ENCODE results near the gene ITPK1. TPM values are rescaled to one million over a fixed set of nuclear protein-coding genes. Genes with fewer than 3 reads are reported as not detected.

Gene ITPK1
- total RNA-seq, 3 donors from 2014 or later: 49.4 to 59.7 (median 59.1) TPM

DNA sequence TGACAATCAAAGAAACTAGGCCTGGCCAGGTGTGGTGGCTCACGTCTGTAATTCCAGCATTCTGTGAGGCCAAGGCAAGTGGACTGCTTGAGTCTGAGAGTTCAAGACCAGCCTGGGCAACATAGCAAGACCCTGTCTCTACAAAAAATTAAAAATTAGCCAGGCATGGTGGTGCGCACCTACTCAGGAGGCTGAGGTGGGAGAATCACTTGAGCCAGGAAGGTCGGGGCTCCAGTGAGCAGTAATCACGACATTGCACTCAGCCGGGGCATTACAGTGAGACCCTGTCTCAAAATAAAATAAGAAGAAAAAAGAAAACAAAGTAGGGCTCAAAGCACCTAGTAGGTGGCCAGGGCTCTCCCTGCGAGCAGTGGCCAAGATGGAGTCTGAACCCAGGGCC, 113.7 kb downstream of the ITPK1 start:
- no peak overlapping the region for H3K4me3 Mint-ChIP-seq
- H3K27me3 Mint-ChIP-seq (ENCODE audit: low read depth): no peaks in the 10 kb centered on the region
- H3K9me3 Mint-ChIP-seq: no peaks in the 10 kb centered on the region
- H3K36me3 Mint-ChIP-seq (ENCODE audit: insufficient read depth): peaks cover 12% of the 10 kb centered on the region
- ATAC-seq (no peak), DNase-seq (no peak)
- H3K4me1 Mint-ChIP-seq (ENCODE audit: low read depth): peaks cover 5% of the 10 kb centered on the region

DNA sequence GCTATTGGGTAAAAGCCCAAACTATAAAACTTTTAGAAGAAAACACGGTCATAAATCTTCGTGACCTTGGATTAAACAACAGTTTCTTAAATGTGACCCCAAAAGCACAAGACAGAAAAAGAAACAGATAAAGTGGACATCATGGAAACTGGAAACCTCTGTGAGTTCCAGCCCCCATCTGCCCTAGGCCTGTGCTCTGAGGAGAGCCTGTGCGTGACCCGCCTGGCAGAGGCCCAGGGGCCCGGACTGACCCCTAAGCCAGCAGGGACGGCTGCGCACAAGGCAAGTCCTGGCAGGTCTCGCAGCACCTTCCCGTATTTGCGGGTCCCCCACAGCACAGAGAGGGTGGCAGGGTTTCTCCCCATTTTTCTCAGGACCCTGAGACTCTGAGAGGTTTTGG, 116.8 kb downstream of the ITPK1 start:
- no peaks in the 10 kb centered on the region for H3K27me3 Mint-ChIP-seq (ENCODE audit: low read depth)
- no peak overlapping the region for H3K4me3 Mint-ChIP-seq
- no peaks in the 10 kb centered on the region for H3K9me3 Mint-ChIP-seq
- DNase-seq (no peak), ATAC-seq (no peak)
- H3K36me3 Mint-ChIP-seq (ENCODE audit: insufficient read depth): peaks cover 10% of the 10 kb centered on the region
- peaks cover 2% of the 10 kb centered on the region for H3K4me1 Mint-ChIP-seq (ENCODE audit: low read depth)

DNA sequence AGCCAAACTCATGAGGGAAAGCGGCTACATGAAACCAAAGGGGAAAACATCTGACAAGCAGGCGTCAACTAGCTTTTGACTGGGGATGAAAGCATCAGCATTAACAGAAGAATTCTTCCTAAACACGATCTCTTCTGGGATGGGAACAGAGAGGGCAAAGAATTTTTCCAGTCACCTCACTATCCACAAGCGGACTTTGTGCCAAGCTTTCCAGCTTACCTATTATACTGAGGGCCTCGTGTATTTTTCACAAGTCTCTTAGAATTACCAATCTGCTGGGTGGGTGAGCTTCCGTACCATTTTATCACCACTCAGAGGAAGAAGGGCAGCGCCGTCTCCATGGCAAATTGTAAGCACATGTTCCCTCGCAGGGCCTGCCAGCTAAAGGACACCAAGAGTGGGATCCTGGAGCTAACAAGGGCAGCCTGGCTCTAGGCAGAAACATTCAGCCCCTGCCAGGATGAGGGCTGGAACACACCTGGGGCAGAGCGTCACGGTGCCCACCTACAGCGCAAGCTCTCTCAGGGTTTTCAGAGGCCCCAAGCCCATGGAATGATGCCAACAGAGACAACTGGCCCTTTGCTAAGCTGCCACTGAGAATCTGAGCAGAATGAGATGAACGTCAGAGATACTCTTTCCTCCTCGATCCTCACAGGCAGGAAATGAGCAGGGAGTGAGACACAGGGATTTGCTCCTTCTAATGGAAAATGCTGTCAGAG, 118.2 kb downstream of the ITPK1 start:
- Mint-ChIP-seq H3K9me3 (no peaks in the 10 kb centered on the region), H3K36me3 (ENCODE audit: insufficient read depth) (peaks cover 20% of the 10 kb centered on the region), H3K4me1 (ENCODE audit: low read depth) (no peaks in the 10 kb centered on the region), H3K4me3 (no peak overlapping the region), H3K27me3 (ENCODE audit: low read depth) (no peaks in the 10 kb centered on the region)
- no peak for ATAC-seq
- no peak for DNase-seq

- Mint-ChIP-seq H3K9me3 (no peaks in the 10 kb centered on the region), H3K36me3 (ENCODE audit: insufficient read depth) (peaks cover 22% of the 10 kb centered on the region), H3K4me1 (ENCODE audit: low read depth) (no peaks in the 10 kb centered on the region), H3K4me3 (no peak overlapping the region), H3K27me3 (ENCODE audit: low read depth) (no peaks in the 10 kb centered on the region)
- DNase-seq: no peak
- no peak for ATAC-seq
Measured at GRCh38 chr14:92995620-92996019, 120.1 kb downstream of the ITPK1 start.

GRCh38 chr14:92994942-92995341, 120.8 kb downstream of the ITPK1 start:
- H3K9me3 Mint-ChIP-seq: no peaks in the 10 kb centered on the region
- H3K4me1 Mint-ChIP-seq (ENCODE audit: low read depth): no peaks in the 10 kb centered on the region
- ATAC-seq (no peak), DNase-seq (no peak)
- no peak overlapping the region for H3K4me3 Mint-ChIP-seq
- H3K27me3 Mint-ChIP-seq (ENCODE audit: low read depth): no peaks in the 10 kb centered on the region
- peaks cover 26% of the 10 kb centered on the region for H3K36me3 Mint-ChIP-seq (ENCODE audit: insufficient read depth)

GRCh38 chr14:92994131-92994676, 121.5 kb downstream of the ITPK1 start:
- no peak overlapping the region for H3K4me3 Mint-ChIP-seq
- DNase-seq (no peak), ATAC-seq (no peak)
- H3K36me3 Mint-ChIP-seq (ENCODE audit: insufficient read depth): peaks cover 23% of the 10 kb centered on the region
- no peaks in the 10 kb centered on the region for H3K27me3 Mint-ChIP-seq (ENCODE audit: low read depth)
- no peaks in the 10 kb centered on the region for H3K9me3 Mint-ChIP-seq
- no peaks in the 10 kb centered on the region for H3K4me1 Mint-ChIP-seq (ENCODE audit: low read depth)

DNA sequence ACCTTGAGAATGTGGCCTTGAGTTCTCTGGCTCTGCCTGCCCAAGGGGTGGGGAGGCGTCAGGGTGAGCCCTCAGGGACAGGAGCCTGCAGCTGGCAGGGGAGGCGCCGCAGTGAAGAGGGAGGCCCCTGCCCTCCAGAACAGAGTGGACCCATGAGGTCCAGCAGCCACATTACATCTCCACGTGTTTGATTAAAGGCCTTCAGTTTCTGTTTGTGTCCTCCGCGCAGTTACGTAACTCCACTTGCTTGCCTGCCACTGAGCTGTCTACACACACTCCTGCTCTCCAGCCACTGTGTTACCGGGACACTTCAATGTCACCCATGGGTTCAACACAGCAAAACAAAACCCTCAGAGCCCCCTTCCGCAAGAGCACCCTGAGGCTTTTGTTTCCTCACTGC, 122.4 kb downstream of the ITPK1 start:
- Mint-ChIP-seq H3K9me3 (no peaks in the 10 kb centered on the region), H3K4me1 (ENCODE audit: low read depth) (no peaks in the 10 kb centered on the region), H3K4me3 (no peak overlapping the region), H3K27me3 (ENCODE audit: low read depth) (no peaks in the 10 kb centered on the region), H3K36me3 (ENCODE audit: insufficient read depth) (peaks cover 23% of the 10 kb centered on the region)
- no peak for ATAC-seq
- no peak for DNase-seq

DNA sequence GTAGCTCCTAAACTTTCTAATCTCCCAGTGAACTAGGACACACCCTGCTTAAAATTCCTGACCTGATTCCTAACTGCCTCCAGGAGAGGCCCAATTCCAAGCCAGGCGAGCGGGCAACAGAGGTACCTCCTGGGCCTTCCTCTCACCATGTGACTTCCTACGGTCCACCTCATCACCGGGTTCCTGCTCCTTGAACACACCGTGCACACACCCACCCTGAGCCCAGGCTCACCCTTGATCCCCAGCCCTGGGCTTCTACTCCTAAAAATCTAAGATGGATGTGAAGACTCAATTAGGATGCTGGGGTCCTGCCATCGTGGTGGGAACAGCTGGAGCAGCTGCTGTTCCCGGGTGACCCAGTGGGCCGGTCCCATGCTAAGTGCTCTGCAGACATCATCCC, 124.2 kb downstream of the ITPK1 start:
- H3K4me3 Mint-ChIP-seq: no peak overlapping the region
- DNase-seq (no peak), ATAC-seq (no peak)
- no peaks in the 10 kb centered on the region for H3K4me1 Mint-ChIP-seq (ENCODE audit: low read depth)
- H3K9me3 Mint-ChIP-seq: no peaks in the 10 kb centered on the region
- no peaks in the 10 kb centered on the region for H3K27me3 Mint-ChIP-seq (ENCODE audit: low read depth)
- peaks cover 17% of the 10 kb centered on the region for H3K36me3 Mint-ChIP-seq (ENCODE audit: insufficient read depth)

- ATAC-seq (no peak), DNase-seq (no peak)
- Mint-ChIP-seq H3K4me1 (ENCODE audit: low read depth) (peaks cover 1% of the 10 kb centered on the region), H3K27me3 (ENCODE audit: low read depth) (no peaks in the 10 kb centered on the region), H3K9me3 (no peaks in the 10 kb centered on the region), H3K36me3 (ENCODE audit: insufficient read depth) (peaks cover 19% of the 10 kb centered on the region), H3K4me3 (no peak overlapping the region)
Measured at GRCh38 chr14:92990456-92991430, 125.0 kb downstream of the ITPK1 start.

- no peaks in the 10 kb centered on the region for H3K27me3 Mint-ChIP-seq (ENCODE audit: low read depth)
- no peaks in the 10 kb centered on the region for H3K9me3 Mint-ChIP-seq
- H3K4me1 Mint-ChIP-seq (ENCODE audit: low read depth): peaks cover 1% of the 10 kb centered on the region
- no peak overlapping the region for H3K4me3 Mint-ChIP-seq
- H3K36me3 Mint-ChIP-seq (ENCODE audit: insufficient read depth): peaks cover 30% of the 10 kb centered on the region
- ATAC-seq (no peak), DNase-seq (no peak)
Measured at GRCh38 chr14:92988786-92989755, 126.7 kb downstream of the ITPK1 start.

DNA sequence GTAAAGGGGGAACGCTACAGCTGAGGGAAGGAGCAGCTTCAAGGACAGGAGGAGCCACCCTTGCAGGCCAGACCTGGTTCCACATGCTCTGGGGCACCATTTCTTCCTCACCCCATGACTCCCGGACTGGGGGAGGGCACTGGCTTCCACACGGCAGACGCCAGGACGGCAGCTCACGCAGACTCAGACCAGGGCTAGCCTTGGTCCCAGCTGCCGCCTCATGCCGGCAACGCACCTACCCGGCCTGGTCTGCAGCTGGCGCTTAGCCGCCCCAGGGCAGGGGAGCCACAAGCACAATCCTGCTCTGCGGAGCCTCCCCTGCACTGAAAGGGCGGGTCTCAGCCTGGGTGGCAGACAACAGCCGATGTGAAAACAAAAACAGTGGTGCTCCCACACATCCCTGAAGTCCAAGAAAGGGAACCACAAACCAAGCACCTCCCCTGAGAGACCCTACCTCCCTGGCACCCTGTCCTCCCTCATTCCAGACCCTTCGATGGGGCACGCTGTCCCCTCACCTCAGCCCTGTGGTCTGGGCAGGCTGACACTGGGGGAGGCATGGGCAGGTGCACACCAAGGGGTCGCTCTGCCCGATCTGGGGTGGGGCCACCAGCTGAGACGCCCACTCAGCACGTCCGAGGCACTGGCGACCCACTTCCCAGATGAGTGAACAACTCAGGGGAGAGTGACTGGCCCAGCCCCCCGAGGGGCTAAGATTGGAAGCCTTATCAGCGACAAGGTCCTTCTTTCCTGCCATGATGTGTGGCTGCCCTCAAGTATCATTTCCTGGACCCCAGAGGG, 127.8 kb downstream of the ITPK1 start:
- Mint-ChIP-seq H3K9me3 (no peaks in the 10 kb centered on the region), H3K27me3 (ENCODE audit: low read depth) (no peaks in the 10 kb centered on the region), H3K4me3 (no peak overlapping the region), H3K4me1 (ENCODE audit: low read depth) (peaks cover 1% of the 10 kb centered on the region), H3K36me3 (ENCODE audit: insufficient read depth) (peaks cover 33% of the 10 kb centered on the region)
- ATAC-seq (no peak), DNase-seq (no peak)

- H3K4me3 Mint-ChIP-seq: no peak overlapping the region
- peaks cover 34% of the 10 kb centered on the region for H3K36me3 Mint-ChIP-seq (ENCODE audit: insufficient read depth)
Measured at GRCh38 chr14:92987148-92987570, 128.6 kb downstream of the ITPK1 start.

More at GRCh38 chr14:92987148-92987570, 128.6 kb downstream of the ITPK1 start:
- no peak for DNase-seq
- no peaks in the 10 kb centered on the region for H3K27me3 Mint-ChIP-seq (ENCODE audit: low read depth)
- no peak for ATAC-seq
- no peaks in the 10 kb centered on the region for H3K9me3 Mint-ChIP-seq
- peaks cover 1% of the 10 kb centered on the region for H3K4me1 Mint-ChIP-seq (ENCODE audit: low read depth)

Data from activated T-cell treated with anti-CD3 and anti-CD28 coated beads, Interleukin-2, amount 50 U/mL, for 4 hours (primary cell).